HL-60 (cell line): ENCODE results near the gene P3H2.

Experiments used
- DNase-seq, 2 experiments: peaks; one replicate each; pipeline ENCODE4 v3.0.0-alpha.2; 2010 to 2020; ENCODE audit warnings: low read depth in 1 of 2, low spot score in 1 of 2
- H3K27ac ChIP-seq: fragments of 250-450 bp; sonication (Bioruptor Pico); replicated peaks from 2 replicates; pipeline ENCODE4 v1.5.1; 2020; ENCODE audit warnings: mild to moderate bottlenecking, moderate library complexity
- H3K27me3 ChIP-seq: fragments of 250-450 bp; sonication (Bioruptor Pico); 2 replicates; pipeline ENCODE4 v1.5.1; 2021; ENCODE audit warnings: mild to moderate bottlenecking, moderate library complexity; ENCODE audit not compliant: insufficient read depth, poor library complexity, severe bottlenecking
- H3K4me3 ChIP-seq: replicated peaks from 2 replicates; pipeline ENCODE4 v1.5.1; 2011; ENCODE audit warnings: mild to moderate bottlenecking, control low read depth, low read length; ENCODE audit not compliant: insufficient read depth
- GABPA ChIP-seq: IDR thresholded peaks from 2 replicates; pipeline ENCODE4 v1.6.1; 2012; ENCODE audit warnings: low read depth
- POLR2AphosphoS5 ChIP-seq: IDR thresholded peaks from 2 replicates; pipeline ENCODE4 v1.6.1; 2012; ENCODE audit warnings: low read depth
- REST ChIP-seq: IDR thresholded peaks from 2 replicates; pipeline ENCODE4 v1.6.1; 2012; ENCODE audit warnings: low read depth; ENCODE audit not compliant: insufficient replicate concordance
- SPI1 ChIP-seq: IDR thresholded peaks from 2 replicates; pipeline ENCODE4 v1.6.1; 2012; ENCODE audit warnings: low read depth, mild to moderate bottlenecking, borderline replicate concordance
- TF ChIP-seq, protein P1 (sequence below): IDR thresholded peaks from one replicate; pipeline ENCODE4 v1.5.1; 2011; ENCODE audit warnings: low read length, control low read depth, inconsistent platforms; ENCODE audit not compliant: insufficient read depth

Gene P3H2

DNA sequence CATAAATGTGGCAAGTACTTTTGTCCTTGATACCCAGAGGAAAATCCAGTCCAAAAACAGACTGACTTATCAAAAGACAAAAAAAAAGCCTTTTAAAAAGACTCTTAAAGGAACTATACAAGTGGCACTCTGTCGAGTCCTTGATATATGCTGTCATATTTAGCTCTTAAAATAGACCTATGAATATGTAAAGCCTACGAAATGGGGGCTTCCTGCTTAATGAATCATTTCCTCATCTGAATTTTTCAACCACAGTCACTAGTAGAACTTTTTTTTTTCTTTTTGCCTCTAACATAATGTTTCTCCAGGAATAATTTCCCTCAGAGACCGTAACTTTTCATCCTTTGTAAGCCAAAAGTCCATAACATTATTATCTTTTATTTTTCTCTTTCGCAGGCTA, 95.8 kb downstream of the P3H2 start:
- no peak for TF ChIP-seq REST
- TF ChIP-seq, protein P1, sequence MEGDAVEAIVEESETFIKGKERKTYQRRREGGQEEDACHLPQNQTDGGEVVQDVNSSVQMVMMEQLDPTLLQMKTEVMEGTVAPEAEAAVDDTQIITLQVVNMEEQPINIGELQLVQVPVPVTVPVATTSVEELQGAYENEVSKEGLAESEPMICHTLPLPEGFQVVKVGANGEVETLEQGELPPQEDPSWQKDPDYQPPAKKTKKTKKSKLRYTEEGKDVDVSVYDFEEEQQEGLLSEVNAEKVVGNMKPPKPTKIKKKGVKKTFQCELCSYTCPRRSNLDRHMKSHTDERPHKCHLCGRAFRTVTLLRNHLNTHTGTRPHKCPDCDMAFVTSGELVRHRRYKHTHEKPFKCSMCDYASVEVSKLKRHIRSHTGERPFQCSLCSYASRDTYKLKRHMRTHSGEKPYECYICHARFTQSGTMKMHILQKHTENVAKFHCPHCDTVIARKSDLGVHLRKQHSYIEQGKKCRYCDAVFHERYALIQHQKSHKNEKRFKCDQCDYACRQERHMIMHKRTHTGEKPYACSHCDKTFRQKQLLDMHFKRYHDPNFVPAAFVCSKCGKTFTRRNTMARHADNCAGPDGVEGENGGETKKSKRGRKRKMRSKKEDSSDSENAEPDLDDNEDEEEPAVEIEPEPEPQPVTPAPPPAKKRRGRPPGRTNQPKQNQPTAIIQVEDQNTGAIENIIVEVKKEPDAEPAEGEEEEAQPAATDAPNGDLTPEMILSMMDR = no peak
- TF ChIP-seq SPI1 = no peak
- no peak for TF ChIP-seq GABPA
- no peak for TF ChIP-seq POLR2AphosphoS5
- no peaks in the 10 kb centered on the region for H3K27me3 ChIP-seq
- H3K27ac ChIP-seq = no peak overlapping the region
- H3K4me3 ChIP-seq = no peak overlapping the region
- no peak for DNase-seq

DNA sequence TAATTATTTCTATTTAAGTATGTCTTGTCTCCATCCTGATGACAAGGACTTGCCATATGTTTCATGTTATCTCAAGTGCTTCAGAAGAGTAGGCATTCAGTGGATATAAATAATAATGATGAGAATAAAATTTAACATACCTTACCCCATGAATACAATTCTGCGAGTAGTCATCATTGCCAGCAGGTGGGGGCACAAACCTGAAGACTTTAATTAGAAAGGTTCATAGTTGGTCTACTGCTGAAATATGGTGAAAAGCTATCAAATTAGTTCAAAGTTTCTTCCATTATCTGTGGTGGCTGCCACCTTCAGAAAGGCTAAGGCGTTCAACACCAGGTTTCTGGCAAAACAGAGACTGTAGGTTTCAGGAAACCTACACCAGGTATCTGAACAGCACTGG, 100.9 kb downstream of the P3H2 start:
- TF ChIP-seq, protein P1 = no peak
- TF ChIP-seq POLR2AphosphoS5 (no peak), GABPA (no peak), SPI1 (no peak), REST (no peak)
- Histone ChIP-seq H3K27me3 (no peaks in the 10 kb centered on the region), H3K27ac (no peak overlapping the region), H3K4me3 (no peak overlapping the region)
- no peak for DNase-seq

GRCh38 chr3:190019006-190019405, 101.7 kb downstream of the P3H2 start:
- TF ChIP-seq POLR2AphosphoS5 (no peak), REST (no peak), SPI1 (no peak), GABPA (no peak)
- TF ChIP-seq, protein P1 = no peak
- no peak overlapping the region for H3K4me3 ChIP-seq
- no peaks in the 10 kb centered on the region for H3K27me3 ChIP-seq
- no peak overlapping the region for H3K27ac ChIP-seq
- no peak for DNase-seq
